Stimulated activated CD4-positive, alpha-beta T cell treated with anti-CD3 and anti-CD28 coated beads, Interleukin-4, amount 100 ng/mL, for 1 hour (primary cell): ENCODE results near the gene GPR63.

ENCODE experiments used
- DNase-seq: peaks from one replicate; pipeline ENCODE4 v3.0.0-alpha.2; 2020

GPR63 gene

GRCh38 chr6:96816301-96816817 lies 20.9 kb downstream of the GPR63 start:
- DNase-seq = no peak

- no peak for DNase-seq
These were observed 22.7 kb downstream of the GPR63 start for GRCh38 chr6:96814625-96815024.

- no peak for DNase-seq
These were observed 25.1 kb downstream of the GPR63 start for GRCh38 chr6:96812077-96812703.

GRCh38 chr6:96811670-96812069 lies 25.6 kb downstream of the GPR63 start:
- no peak for DNase-seq

GRCh38 chr6:96811136-96811535 lies 26.1 kb downstream of the GPR63 start:
- no peak for DNase-seq

GRCh38 chr6:96809119-96809518 lies 28.2 kb downstream of the GPR63 start:
- no peak for DNase-seq

- DNase-seq = no peak
These were observed 34.2 kb downstream of the GPR63 start for GRCh38 chr6:96803106-96803481.

- no peak for DNase-seq
These were observed 41.8 kb downstream of the GPR63 start for GRCh38 chr6:96795481-96795880.

- DNase-seq = no peak
These were observed 42.3 kb downstream of the GPR63 start for GRCh38 chr6:96794980-96795379.

GRCh38 chr6:96792561-96793190 lies 44.6 kb downstream of the GPR63 start:
- no peak for DNase-seq

GRCh38 chr6:96789871-96790270 lies 47.4 kb downstream of the GPR63 start:
- DNase-seq = no peak

GRCh38 chr6:96787846-96788580 lies 49.3 kb downstream of the GPR63 start:
- no peak for DNase-seq

- no peak for DNase-seq
These were observed 50.9 kb downstream of the GPR63 start for GRCh38 chr6:96786336-96786735.

- no peak for DNase-seq
These were observed 52.6 kb downstream of the GPR63 start for GRCh38 chr6:96784650-96785049.

- no peak for DNase-seq
These were observed 54.0 kb downstream of the GPR63 start for GRCh38 chr6:96783307-96783706.

GRCh38 chr6:96781557-96781956 lies 55.7 kb downstream of the GPR63 start:
- no peak for DNase-seq

- DNase-seq = no peak
These were observed 60.2 kb downstream of the GPR63 start for GRCh38 chr6:96777113-96777512.

- DNase-seq = no peak
These were observed 61.4 kb downstream of the GPR63 start for GRCh38 chr6:96775727-96776400.

- no peak for DNase-seq
These were observed 70.5 kb downstream of the GPR63 start for GRCh38 chr6:96766769-96767168.

GRCh38 chr6:96762599-96762998 lies 74.7 kb downstream of the GPR63 start:
- DNase-seq = no peak

- no peak for DNase-seq
These were observed 75.5 kb downstream of the GPR63 start for GRCh38 chr6:96761794-96762193.

GRCh38 chr6:96760153-96760687 lies 77.1 kb downstream of the GPR63 start:
- no peak for DNase-seq

GRCh38 chr6:96755096-96755495 lies 82.2 kb downstream of the GPR63 start:
- no peak for DNase-seq
